Psoas muscle (tissue), 8 donors: ENCODE data around the gene E2F1. TPM values are rescaled to one million over a fixed set of nuclear protein-coding genes. Genes with fewer than 3 reads are reported as not detected.
"Not testable (repeated sequence)": the region's sequence is repeated elsewhere in the genome, so short reads cannot be mapped to it uniquely, and the experiment has no call there.

ENCODE experiments used
- ATAC-seq, 4 donors: fragments of 200-7000 bp; cut with Tn5 transposase; one replicate each; pipeline ENCODE4 v1.9.1; 2020; ENCODE audit warnings: moderate library complexity in 3 of 4, mild to moderate bottlenecking in 2 of 4
- DNase-seq, 2 donors: peaks; one replicate each; pipeline ENCODE4 v3.0.0-alpha.2; 2020
- H3K27ac ChIP-seq: fragments of 200-600 bp; one replicate; pipeline ENCODE4 v1.8.0; 2022
- H3K27me3 ChIP-seq, 3 donors: fragments of 200-600 bp in 1 of 3; one replicate each; pipeline versions ENCODE4 v1.6.1 to v1.8.0; 2013 to 2022; ENCODE audit warnings: low read length in 2 of 3, mild to moderate bottlenecking in 2 of 3, moderate library complexity in 1 of 3; ENCODE audit not compliant: insufficient read depth in 3 of 3
- H3K36me3 ChIP-seq, 2 donors: fragments of 200-600 bp in 1 of 2; one replicate each; pipeline versions ENCODE4 v1.6.1 to v1.8.0; 2013 to 2022; ENCODE audit warnings: low read depth in 1 of 2, mild to moderate bottlenecking in 1 of 2, moderate library complexity in 1 of 2; ENCODE audit not compliant: insufficient read depth in 1 of 2
- H3K4me1 ChIP-seq: fragments of 200-600 bp; one replicate; pipeline ENCODE4 v1.8.0; 2022
- H3K4me3 ChIP-seq: fragments of 200-600 bp; one replicate; pipeline ENCODE4 v1.8.0; 2022; ENCODE audit warnings: mild to moderate bottlenecking
- H3K9me3 ChIP-seq: fragments of 200-600 bp; one replicate; pipeline ENCODE4 v1.8.0; 2022
- CTCF ChIP-seq: fragments of 200-600 bp; IDR thresholded peaks from one replicate; pipeline ENCODE4 v1.8.0; 2022; ENCODE audit warnings: antibody characterized with exemption
- WGBS, 3 donors: extraction: QIAGEN DNeasy Blood & Tissue Kit; methylation state at CpG; one replicate each; pipeline versions ENCODE4 v1.1.6 to v1.1.7; 2013; 5-methylcytosine and 5-hydroxymethylcytosine counted together
- intact Hi-C, 2 donors: fragments of 100-400 bp; cut with DNase I; formaldehyde crosslinking; loops; one replicate each; pipeline versions ENCODE4 v1.11.0 to v1.14.2; 2022
- polyA plus RNA-seq, 3 donors: library from polyadenylated mRNA; stranded (reverse); fragments of 200-250 nt; gene quantifications; one replicate each; pipeline ENCODE4 v1.2.3, GENCODE V29; 2013
- total RNA-seq, 4 donors: library from RNA; stranded (reverse); fragmentation: NEBNext Ultra II Directional in 2 of 4; extraction: Animal tissue kit (Norgen Biotek cat#: 25700) in 2 of 4; gene quantifications; one replicate each; pipeline versions ENCODE4 v1.2.1 to v1.2.4, GENCODE V29; 2021 to 2023
- donor health status: healthy with polysubstance abuse.
- donor health status: DM: no; HTN: no; CAD: no; lungs with moderate emphysema.
- donor health status: Bipolar disorder and iron deficiency.
- donor health status: healthy.
- donor health status: DM: yes; HTN: yes; CAD: no.
- donor health status: DM: no; HTN: no; CAD: no.
- donor health status: DM: no; HTN: no; CAD: no.
- donor health status: DM: yes; HTN: yes; CAD: no.

E2F1 gene
- total and polyA plus RNA-seq, 7 donors = 0.73 to 6.5 (median 0.84) TPM

- intact Hi-C loops = no loop called here
- Histone ChIP-seq H3K27me3 (no peaks in the 10 kb centered on the region), H3K4me3 (no peak overlapping the region), H3K27ac (no peak overlapping the region), H3K36me3 (peaks cover 0 to 25% of the 10 kb centered on the region in 2 donors), H3K4me1 (no peaks in the 10 kb centered on the region), H3K9me3 (no peaks in the 10 kb centered on the region)
- DNase-seq (no peak), ATAC-seq (no peak)
- WGBS, 3 donors = 92 to 95% (median 95%) methylated on average over 11 of the region's 11 CpGs
- no peak for TF ChIP-seq CTCF
Observed at GRCh38 chr20:33704197-33704924, 18.2 kb upstream of the E2F1 start.

DNA sequence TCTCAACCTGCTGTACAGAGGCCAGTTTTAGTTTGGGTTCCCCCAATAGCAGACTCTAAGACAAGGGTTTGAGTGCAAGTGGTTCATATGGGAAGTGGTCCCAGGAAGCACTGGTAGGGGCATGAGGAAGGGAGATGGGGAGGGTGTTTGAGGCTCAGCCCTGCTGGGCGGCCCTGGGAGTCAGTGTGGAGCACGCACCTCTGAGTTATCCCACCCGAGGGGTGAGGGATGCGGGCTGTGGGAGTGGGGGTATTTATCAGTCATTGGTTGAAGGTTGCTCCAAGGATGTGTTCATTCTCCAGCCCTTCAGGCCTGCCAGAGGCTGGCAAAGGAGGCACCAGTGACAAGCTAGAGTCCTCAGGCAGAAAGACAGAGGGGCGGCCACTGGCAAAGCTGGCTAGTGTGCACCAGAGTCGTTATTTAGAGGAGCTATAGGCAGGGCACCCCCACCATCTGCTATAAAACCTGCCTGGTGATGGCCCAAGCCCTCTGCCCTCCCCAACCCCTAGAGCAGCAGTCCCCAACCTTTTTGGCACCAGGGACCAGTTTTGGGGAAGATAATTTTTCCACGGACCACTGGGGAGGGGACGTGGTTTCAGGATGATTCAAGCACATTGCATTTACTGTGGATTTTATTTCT is 17.4 kb upstream of the E2F1 start:
- TF ChIP-seq CTCF = no peak
- H3K36me3 ChIP-seq = peaks cover 0 to 24% of the 10 kb centered on the region in 2 donors
- no peaks in the 10 kb centered on the region for H3K9me3 ChIP-seq
- 87 to 94% (median 90%) methylated on average over 8 of the region's 8 CpGs for WGBS, 3 donors
- H3K4me1 ChIP-seq = no peaks in the 10 kb centered on the region
- ATAC-seq (no peak), DNase-seq (no peak)
- intact Hi-C loops = no loop called here
- no peak overlapping the region for H3K27ac ChIP-seq
- H3K4me3 ChIP-seq = no peak overlapping the region
- no peaks in the 10 kb centered on the region for H3K27me3 ChIP-seq

GRCh38 chr20:33702861-33703260 is 16.7 kb upstream of the E2F1 start:
- intact Hi-C loops = no loop called here
- H3K27ac ChIP-seq = no peak overlapping the region
- DNase-seq = peak in 1 of 2 donors; percentile 68
- no peak overlapping the region for H3K4me3 ChIP-seq
- no peak for TF ChIP-seq CTCF
- no peaks in the 10 kb centered on the region for H3K4me1 ChIP-seq
- no peaks in the 10 kb centered on the region for H3K9me3 ChIP-seq
- peak; percentile 67 to 87 (median 76) for ATAC-seq
- no peaks in the 10 kb centered on the region for H3K27me3 ChIP-seq
- peaks cover 0 to 19% of the 10 kb centered on the region in 2 donors for H3K36me3 ChIP-seq
- 18 to 21% (median 21%) methylated on average over 5 of the region's 5 CpGs for WGBS, 3 donors

DNA sequence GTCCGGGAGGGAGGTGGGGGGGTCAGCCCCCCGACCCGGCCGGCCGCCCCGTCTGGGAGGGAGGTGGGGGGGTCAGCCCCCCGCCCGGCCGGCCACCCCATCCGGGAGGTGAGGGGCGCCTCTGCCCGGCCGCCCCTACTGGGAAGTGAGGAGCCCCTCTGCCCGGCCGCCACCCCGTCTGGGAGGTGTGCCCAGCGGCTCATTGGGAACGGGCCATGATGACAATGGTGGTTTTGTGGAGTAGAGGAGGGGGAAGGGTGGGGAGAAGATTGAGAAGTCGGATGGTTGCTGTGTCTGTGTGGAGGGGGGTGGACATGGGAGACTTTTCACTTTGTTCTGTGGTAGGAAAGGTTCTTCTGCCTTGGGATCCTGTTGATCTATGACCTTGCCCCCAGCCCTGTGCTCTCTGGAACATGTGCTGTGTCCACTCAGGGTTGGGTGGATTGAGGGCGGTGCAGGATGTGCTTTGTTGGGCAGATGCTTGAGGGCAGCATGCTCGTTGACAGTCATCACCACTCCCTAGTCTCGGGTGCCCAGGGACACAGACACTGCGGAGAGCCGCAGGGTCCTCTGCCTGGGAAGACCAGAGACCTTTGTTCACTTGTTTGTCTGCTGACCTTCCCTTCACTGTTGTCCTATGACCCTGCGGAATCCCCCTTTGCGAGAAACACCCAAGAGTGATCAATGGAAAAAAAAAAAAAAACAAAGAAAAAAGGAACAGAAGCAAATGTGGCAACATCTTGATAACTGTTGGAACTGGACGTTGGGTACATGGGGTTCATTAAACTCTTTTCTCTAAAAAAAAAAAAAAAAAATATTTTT is 15.7 kb upstream of the E2F1 start:
- Histone ChIP-seq H3K4me3 (no peak overlapping the region), H3K27me3 (no peaks in the 10 kb centered on the region), H3K9me3 (no peaks in the 10 kb centered on the region), H3K4me1 (no peaks in the 10 kb centered on the region), H3K36me3 (peaks cover 0 to 9% of the 10 kb centered on the region in 2 donors), H3K27ac (no peak overlapping the region)
- no peak for ATAC-seq
- no peak for TF ChIP-seq CTCF
- no peak for DNase-seq
- 80 to 89% (median 84%) methylated on average over 10 to 27 of the region's 27 CpGs for WGBS, 3 donors
- intact Hi-C loops = no loop called here

- H3K27ac ChIP-seq, H3K9me3 ChIP-seq, DNase-seq, H3K27me3 ChIP-seq, intact Hi-C loops, ATAC-seq, H3K4me3 ChIP-seq, H3K36me3 ChIP-seq, H3K4me1 ChIP-seq: not testable (repeated sequence)
- WGBS, 3 donors = 91 to 96% (median 94%) methylated on average over 23 to 45 of the region's 45 CpGs
Observed at GRCh38 chr20:33700696-33701441, 14.7 kb upstream of the E2F1 start.

DNA sequence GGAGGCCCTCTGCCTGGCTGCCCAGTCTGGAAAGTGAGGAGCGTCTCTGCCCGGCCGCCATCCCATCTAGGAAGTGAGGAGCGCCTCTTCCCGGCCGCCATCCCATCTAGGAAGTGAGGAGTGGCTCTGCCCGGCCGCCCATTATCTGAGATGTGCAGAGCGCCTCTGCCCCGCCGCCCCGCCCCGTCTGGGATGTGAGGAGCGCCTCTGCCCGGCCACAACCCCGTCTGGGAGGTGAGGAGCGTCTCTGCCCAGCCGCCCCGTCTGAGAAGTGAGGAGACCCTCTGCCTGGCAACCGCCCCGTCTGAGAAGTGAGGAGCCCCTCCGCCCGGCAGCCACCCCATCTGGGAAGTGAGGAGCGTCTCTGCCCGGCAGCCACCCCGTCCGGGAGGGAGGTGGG is 12.8 kb upstream of the E2F1 start:
- H3K9me3 ChIP-seq, intact Hi-C loops, ATAC-seq, H3K4me1 ChIP-seq, H3K4me3 ChIP-seq, H3K27me3 ChIP-seq, H3K36me3 ChIP-seq, DNase-seq, H3K27ac ChIP-seq: not testable (repeated sequence)
- WGBS, 3 donors = 92 to 100% (median 95%) methylated on average over 6 to 19 of the region's 27 CpGs
